Neural cell (in vitro differentiated cells): ENCODE measurements around the gene RPL19. TPM values are rescaled to one million over a fixed set of nuclear protein-coding genes. Genes with fewer than 3 reads are reported as not detected.

Source experiments
- H2AFZ ChIP-seq: fragments of 200-600, 300-800 bp; sonication (generic), shearing (Covaris generic); 2 replicates; pipeline ENCODE4 v1.6.0; 2014; ENCODE audit warnings: low read depth, mild to moderate bottlenecking, antibody characterized with exemption, low read length, moderate library complexity
- H3F3A ChIP-seq: fragments of 200-600 bp; shearing (Covaris generic); 2 replicates; pipeline ENCODE4 v1.6.1; 2016; ENCODE audit warnings: mild to moderate bottlenecking, moderate library complexity, mixed read lengths, antibody characterized with exemption, low read length; ENCODE audit not compliant: insufficient read depth, poor library complexity, severe bottlenecking
- H3K27ac ChIP-seq: fragments of 200-600, 300-800 bp; sonication (generic), shearing (Covaris generic); 2 replicates; pipeline ENCODE4 v1.5.1; 2014; ENCODE audit warnings: mild to moderate bottlenecking, low read length, moderate library complexity
- H3K27me3 ChIP-seq: fragments of 300-800, 200-600 bp; sonication (generic), shearing (Covaris generic); 2 replicates; pipeline ENCODE4 v1.6.0; 2014; ENCODE audit warnings: mild to moderate bottlenecking, low read depth, low read length, moderate library complexity; ENCODE audit not compliant: insufficient read depth
- H3K36me3 ChIP-seq: fragments of 300-800, 200-600 bp; sonication (generic), shearing (Covaris generic); 2 replicates; pipeline ENCODE4 v1.5.1; 2014; ENCODE audit warnings: mild to moderate bottlenecking, antibody characterized with exemption, low read length, moderate library complexity; ENCODE audit not compliant: insufficient read depth
- H3K4me2 ChIP-seq: fragments of 300-800, 200-600 bp; sonication (generic), shearing (Covaris generic); 2 replicates; pipeline ENCODE4 v1.6.0; 2014; ENCODE audit warnings: mild to moderate bottlenecking, low read length
- H3K4me3 ChIP-seq: fragments of 300-800, 200-600 bp; sonication (generic), shearing (Covaris generic); 2 replicates; pipeline ENCODE4 v1.5.1; 2014; ENCODE audit warnings: mild to moderate bottlenecking, low read length, moderate library complexity
- H3K79me2 ChIP-seq: fragments of 200-600 bp; shearing (Covaris generic); replicated peaks from 2 replicates; pipeline ENCODE4 v1.6.0; 2014; ENCODE audit warnings: mild to moderate bottlenecking, low read length, moderate library complexity; ENCODE audit not compliant: insufficient read depth
- H3K9ac ChIP-seq: fragments of 300-800, 200-600 bp; sonication (generic), shearing (Covaris generic); 2 replicates; pipeline ENCODE4 v1.6.1; 2016; ENCODE audit warnings: mild to moderate bottlenecking, low read length, mixed read lengths
- H3K9me2 ChIP-seq: fragments of 200-600 bp; shearing (Covaris generic); 2 replicates; pipeline ENCODE4 v1.6.1; 2016; ENCODE audit warnings: mild to moderate bottlenecking, low read length, mixed read lengths; ENCODE audit not compliant: insufficient read depth
- H3K9me3 ChIP-seq: fragments of 200-600, 300-800 bp; sonication (generic), shearing (Covaris generic); 2 replicates; pipeline ENCODE4 v1.6.1; 2016; ENCODE audit warnings: mild to moderate bottlenecking, mixed run types, low read length, moderate library complexity, mixed read lengths
- H4K20me1 ChIP-seq: fragments of 200-600 bp; shearing (Covaris generic); 2 replicates; pipeline ENCODE4 v1.6.1; 2016; ENCODE audit warnings: mild to moderate bottlenecking, mixed run types; ENCODE audit not compliant: insufficient read depth
- EP300 ChIP-seq: fragments of 450-650 bp; conservative IDR thresholded peaks from 2 replicates; pipeline ENCODE4 v1.6.1; 2014; ENCODE audit warnings: antibody characterized with exemption, mild to moderate bottlenecking, moderate library complexity; ENCODE audit not compliant: poor library complexity, severe bottlenecking
- EZH2 ChIP-seq: fragments of 200-600, 300-800 bp; shearing (Covaris generic), sonication (generic); IDR thresholded peaks from 2 replicates; pipeline ENCODE4 v1.6.1; 2014; ENCODE audit warnings: antibody characterized with exemption, low read length, borderline replicate concordance, mild to moderate bottlenecking; ENCODE audit not compliant: insufficient read depth, poor library complexity, severe bottlenecking
- MXI1 ChIP-seq: fragments of 450-650 bp; conservative IDR thresholded peaks from 2 replicates; pipeline ENCODE4 v1.6.1; 2014; ENCODE audit warnings: antibody characterized with exemption, mild to moderate bottlenecking; ENCODE audit not compliant: poor library complexity, severe bottlenecking
- POLR2AphosphoS5 ChIP-seq: IDR thresholded peaks from 2 replicates; pipeline ENCODE4 v1.6.1; 2012
- RAD21 ChIP-seq: fragments of 450-650 bp; conservative IDR thresholded peaks from 2 replicates; pipeline ENCODE4 v1.6.1; 2014; ENCODE audit warnings: antibody characterized with exemption, mild to moderate bottlenecking, moderate library complexity
- REST ChIP-seq: IDR thresholded peaks from 2 replicates; pipeline ENCODE4 v1.6.1; 2012; ENCODE audit warnings: borderline replicate concordance
- SMC3 ChIP-seq: fragments of 450-650 bp; conservative IDR thresholded peaks from 2 replicates; pipeline ENCODE4 v1.6.1; 2014; ENCODE audit warnings: antibody characterized with exemption, mild to moderate bottlenecking, moderate library complexity; ENCODE audit not compliant: poor library complexity
- TAF1 ChIP-seq: IDR thresholded peaks from 2 replicates; pipeline ENCODE4 v1.6.1; 2012; ENCODE audit warnings: low read depth
- polyA plus RNA-seq: library from polyadenylated mRNA; depleted of rRNA; stranded (reverse); fragments of >200 nt; gene quantifications from 2 replicates; pipeline ENCODE4 v1.2.3, GENCODE V29; 2014

RPL19 gene
- polyA plus RNA-seq, 1 donor from 2014 or later: 1,623 TPM

- Histone ChIP-seq H3K9me2 (no peaks in the 10 kb centered on the region), H3K4me2 (no peak overlapping the region), H3K79me2 (no peaks in the 10 kb centered on the region), H3K36me3 (peaks cover 10% of the 10 kb centered on the region), H3K4me3 (no peak overlapping the region), H3K9ac (no peak overlapping the region), H3F3A (no peaks in the 10 kb centered on the region), H4K20me1 (no peaks in the 10 kb centered on the region), H2AFZ (no peak overlapping the region), H3K27me3 (no peaks in the 10 kb centered on the region), H3K27ac (no peak overlapping the region), H3K9me3 (no peaks in the 10 kb centered on the region)
- TF ChIP-seq EP300 (no peak), TAF1 (no peak), RAD21 (no peak), MXI1 (no peak), REST (no peak), SMC3 (no peak)
Measured at GRCh38 chr17:39178536-39178935, 21.5 kb upstream of the RPL19 start.

- no peak overlapping the region for H3K9ac ChIP-seq
- no peak overlapping the region for H2AFZ ChIP-seq
- no peak overlapping the region for H3K27ac ChIP-seq
- no peaks in the 10 kb centered on the region for H3K79me2 ChIP-seq
- H3K4me2 ChIP-seq: no peak overlapping the region
- TF ChIP-seq EP300 (no peak), REST (no peak), RAD21 (no peak), POLR2AphosphoS5 (no peak), EZH2 (no peak), SMC3 (no peak)
- H4K20me1 ChIP-seq: no peaks in the 10 kb centered on the region
- H3K4me3 ChIP-seq: no peak overlapping the region
- H3K36me3 ChIP-seq: no peaks in the 10 kb centered on the region
- H3K27me3 ChIP-seq: no peaks in the 10 kb centered on the region
- no peaks in the 10 kb centered on the region for H3K9me2 ChIP-seq
- H3K9me3 ChIP-seq: no peaks in the 10 kb centered on the region
- no peaks in the 10 kb centered on the region for H3F3A ChIP-seq
Measured at GRCh38 chr17:39181303-39181702, 18.8 kb upstream of the RPL19 start.
